Measurements from ENCODE around the gene CBL. TPM values are rescaled to one million over a fixed set of nuclear protein-coding genes. Genes with fewer than 3 reads are reported as not detected.
A peak's percentile ranks its signal among the peaks of the same experiment; 100 is the strongest.

CBL gene
- polyA plus RNA-seq, 3 donors: 7.6 to 24.0 (median 23.1) TPM

- H3K36me3 Mint-ChIP-seq: no peaks in the 10 kb centered on the region
- peak; percentile 68 to 75 (median 71) for DNase-seq
- Histone ChIP-seq H3K9ac (ENCODE audit: insufficient read depth, low read length, poor library complexity, severe bottlenecking) (peak overlapping the region; percentile 55), H3K4me2 (replicated peaks; ENCODE audit: extremely low read depth, low read length, poor library complexity, severe bottlenecking) (peak overlapping the region; percentile 99), H3K4me3 (replicated peaks in 1 of 3; ENCODE audit: low read depth in 2 of 3, low read length in 3 of 3) (peak overlapping the region; percentile 44 to 81 (median 44)), H3K36me3 (replicated peaks in 1 of 2; ENCODE audit: control insufficient read depth in 1 of 2, insufficient read depth in 2 of 2, low read length in 2 of 2) (no peaks in the 10 kb centered on the region), H3K27me3 (ENCODE audit: control insufficient read depth in 2 of 2, insufficient read depth in 2 of 2, low read length in 2 of 2) (peaks cover 8 to 22% of the 10 kb centered on the region in 2 donors), H2AFZ (ENCODE audit: insufficient read depth, low read depth, low read length, poor library complexity, severe bottlenecking) (peak overlapping the region; percentile 95), H3K27ac (ENCODE audit: low read depth in 1 of 2, low read length in 2 of 2) (no peak overlapping the region), H3K79me2 (ENCODE audit: insufficient read depth, low read length) (no peaks in the 10 kb centered on the region), H4K20me1 (ENCODE audit: insufficient read depth, low read length) (no peaks in the 10 kb centered on the region), H3K4me1 (ENCODE audit: control insufficient read depth in 1 of 2, insufficient read depth in 2 of 2, low read length in 2 of 2) (peaks cover 0 to 7% of the 10 kb centered on the region in 2 donors), H3K9me3 (replicated peaks in 1 of 2; ENCODE audit: control insufficient read depth in 1 of 2, insufficient read depth in 1 of 2, low read length in 2 of 2) (no peaks in the 10 kb centered on the region)
- H3K9me3 Mint-ChIP-seq: peaks cover 0 to 2% (median 0%) of the 10 kb centered on the region in 7 donors
- TF ChIP-seq CTCF (IDR thresholded peaks at IDR 0.05): peak; percentile 100
- peak overlapping the region; percentile 85 to 98 for H3K4me3 Mint-ChIP-seq
- peak overlapping the region in 3 of 7 donors; percentile 27 to 84 (median 63) for H3K27ac Mint-ChIP-seq
- 0% methylated on average over 43 of the region's 54 CpGs for WGBS (ENCODE audit: insufficient coverage)
- peaks cover 11% of the 10 kb centered on the region for H3K4me1 Mint-ChIP-seq
- H3K27me3 Mint-ChIP-seq (ENCODE audit: low read depth in 3 of 3): peaks cover 29 to 50% (median 30%) of the 10 kb centered on the region in 3 donors
- intact Hi-C loops (cut with micrococcal nuclease): loop anchor here (2.0 kb wide), 2 partner anchors 116 to 118 kb away; no protein-coding TSS in a partner anchor
Measured at GRCh38 chr11:119356349-119357031, 150.4 kb downstream of the CBL start.

- peaks cover 0 to 2% (median 0%) of the 10 kb centered on the region in 7 donors for H3K9me3 Mint-ChIP-seq
- Histone ChIP-seq H3K4me2 (replicated peaks; ENCODE audit: extremely low read depth, low read length, poor library complexity, severe bottlenecking) (peak overlapping the region; percentile 99), H3K4me1 (ENCODE audit: control insufficient read depth in 1 of 2, insufficient read depth in 2 of 2, low read length in 2 of 2) (peaks cover 0 to 7% of the 10 kb centered on the region in 2 donors), H3K4me3 (replicated peaks in 1 of 3; ENCODE audit: low read depth in 2 of 3, low read length in 3 of 3) (peak overlapping the region in 1 of 3 experiments; percentile 81), H3K27me3 (ENCODE audit: control insufficient read depth in 2 of 2, insufficient read depth in 2 of 2, low read length in 2 of 2) (peaks cover 13 to 28% of the 10 kb centered on the region in 2 donors), H3K9me3 (replicated peaks in 1 of 2; ENCODE audit: control insufficient read depth in 1 of 2, insufficient read depth in 1 of 2, low read length in 2 of 2) (no peaks in the 10 kb centered on the region), H4K20me1 (ENCODE audit: insufficient read depth, low read length) (no peaks in the 10 kb centered on the region), H2AFZ (ENCODE audit: insufficient read depth, low read depth, low read length, poor library complexity, severe bottlenecking) (peak overlapping the region; percentile 95), H3K27ac (ENCODE audit: low read depth in 1 of 2, low read length in 2 of 2) (no peak overlapping the region), H3K36me3 (replicated peaks in 1 of 2; ENCODE audit: control insufficient read depth in 1 of 2, insufficient read depth in 2 of 2, low read length in 2 of 2) (no peaks in the 10 kb centered on the region), H3K9ac (ENCODE audit: insufficient read depth, low read length, poor library complexity, severe bottlenecking) (no peak overlapping the region), H3K79me2 (ENCODE audit: insufficient read depth, low read length) (no peaks in the 10 kb centered on the region)
- no peaks in the 10 kb centered on the region for H3K36me3 Mint-ChIP-seq
- peaks cover 11% of the 10 kb centered on the region for H3K4me1 Mint-ChIP-seq
- no peak for DNase-seq
- intact Hi-C loops (cut with micrococcal nuclease): loop anchor here (2.0 kb wide), 2 partner anchors 116 to 118 kb away; no protein-coding TSS in a partner anchor
- peaks cover 29 to 53% (median 32%) of the 10 kb centered on the region in 3 donors for H3K27me3 Mint-ChIP-seq (ENCODE audit: low read depth in 3 of 3)
- H3K27ac Mint-ChIP-seq: peak overlapping the region in 2 of 7 donors; percentile 63 to 83
- TF ChIP-seq CTCF (IDR thresholded peaks at IDR 0.05): no peak
- H3K4me3 Mint-ChIP-seq: peak overlapping the region; percentile 41 to 67
- 35% methylated on average over 4 of the region's 13 CpGs for WGBS (ENCODE audit: insufficient coverage)
Measured at GRCh38 chr11:119357074-119357473, 150.9 kb downstream of the CBL start.

Small RNAs within 50 kb of the gene (small RNA-seq; reads per million reads assigned to genes)
- gene RF01225 (ENCODE audit: insufficient read length, low read depth) (not detected), gene RNU6-262P (ENCODE audit: insufficient read length, low read depth) (not detected)

Other genes with a start within 250 kb of the CBL start
- gene FOXR1, start 234.6 kb upstream of the CBL start, polyA plus RNA-seq: not detected
- 10 to 100 TPM in 1 of 3 donors, 1 to 10 TPM in 2; 2.7 to 47.8 (median 4.1) TPM for gene CENATAC, start 208.2 kb upstream of the CBL start, polyA plus RNA-seq
- 1,000 to 10,000 TPM; 1,137 to 1,336 (median 1,264) TPM for gene RPS25, start 188.0 kb upstream of the CBL start, polyA plus RNA-seq
- 10 to 100 TPM; 46.9 to 54.5 (median 50.0) TPM for gene TRAPPC4, start 187.6 kb upstream of the CBL start, polyA plus RNA-seq
- 1 to 10 TPM; 5.9 to 8.0 (median 7.2) TPM for gene SLC37A4, start 175.5 kb upstream of the CBL start, polyA plus RNA-seq
- 10 to 100 TPM in 1 of 3 donors, 1 to 10 TPM in 2; 8.4 to 34.9 (median 8.6) TPM for gene HYOU1, start 149.1 kb upstream of the CBL start, polyA plus RNA-seq
- gene VPS11, start 138.5 kb upstream of the CBL start, polyA plus RNA-seq: 10 to 100 TPM; 28.6 to 56.6 (median 43.3) TPM
- gene HMBS, start 121.5 kb upstream of the CBL start, polyA plus RNA-seq: 10 to 100 TPM; 21.1 to 26.4 (median 25.2) TPM
- gene DPAGT1, start 104.5 kb upstream of the CBL start, polyA plus RNA-seq: 10 to 100 TPM; 37.0 to 54.2 (median 39.7) TPM
- gene C2CD2L, start 99.0 kb upstream of the CBL start, polyA plus RNA-seq: 10 to 100 TPM in 1 of 3 donors, 1 to 10 TPM in 2; 3.8 to 60.2 (median 6.4) TPM
- gene HINFP, start 84.8 kb upstream of the CBL start, polyA plus RNA-seq: 10 to 100 TPM in 1 of 3 donors, 1 to 10 TPM in 2; 8.0 to 43.0 (median 8.6) TPM
- under 1 TPM in 1 of 3 donors, not detected in 2; 0.04 TPM for gene ABCG4, start 57.3 kb upstream of the CBL start, polyA plus RNA-seq
- 10 to 100 TPM; 13.7 to 15.5 (median 14.2) TPM for gene NLRX1, start 37.6 kb upstream of the CBL start, polyA plus RNA-seq
- gene NHERF4, start 20.9 kb upstream of the CBL start, polyA plus RNA-seq: under 1 TPM in 2 of 3 donors, not detected in 1; 0.09 to 0.47 TPM
- not detected for gene MCAM, start 110.8 kb downstream of the CBL start, polyA plus RNA-seq
- 10 to 100 TPM in 2 of 3 donors, 1 to 10 TPM in 1; 6.8 to 27.6 (median 20.5) TPM for gene RNF26, start 128.2 kb downstream of the CBL start, polyA plus RNA-seq
- gene C1QTNF5, start 134.5 kb downstream of the CBL start, polyA plus RNA-seq: not detected
- not detected for gene MFRP, start 140.4 kb downstream of the CBL start, polyA plus RNA-seq
- under 1 TPM in 1 of 3 donors, not detected in 2; 0.36 TPM for gene USP2, start 175.4 kb downstream of the CBL start, polyA plus RNA-seq
- not detected for gene THY1, start 216.8 kb downstream of the CBL start, polyA plus RNA-seq

Measured in CD14-positive monocyte (primary cell).